Kidney (tissue), 14 donors: Measurements from ENCODE around the gene SLC22A4. TPM values are rescaled to one million over a fixed set of nuclear protein-coding genes. Genes with fewer than 3 reads are reported as not detected.

Experiments used
- DNase-seq, 5 donors: peaks; one replicate each; pipeline ENCODE4 v3.0.0-alpha.2; 2013 to 2020
- FAIRE-seq: peaks from 2 replicates; lab custom pipeline; 2012; peaks lifted over from hg19 to GRCh38; lab: Jason Lieb, UNC
- H3K27ac ChIP-seq, 2 donors: one replicate each; pipeline ENCODE4 v1.7.0; 2013; ENCODE audit warnings: low read depth in 2 of 2, low read length in 2 of 2, inconsistent platforms in 1 of 2
- H3K27me3 ChIP-seq: one replicate; pipeline ENCODE4 v1.7.1; 2013; ENCODE audit warnings: low read length, inconsistent platforms; ENCODE audit not compliant: control insufficient read depth, insufficient read depth
- H3K36me3 ChIP-seq, 3 donors: one replicate each; pipeline versions ENCODE4 v1.7.0 to v1.7.1; 2013; ENCODE audit warnings: low read length in 3 of 3, control low read depth in 1 of 3, inconsistent platforms in 1 of 3; ENCODE audit not compliant: insufficient read depth in 3 of 3, control insufficient read depth in 2 of 3
- H3K4me1 ChIP-seq, 3 donors: one replicate each; pipeline versions ENCODE4 v1.7.0 to v1.7.1; 2013; ENCODE audit warnings: low read length in 3 of 3, inconsistent platforms in 1 of 3, low read depth in 1 of 3; ENCODE audit not compliant: control insufficient read depth in 2 of 3, insufficient read depth in 2 of 3
- H3K4me3 ChIP-seq, 3 donors: one replicate each; pipeline versions ENCODE4 v1.7.0 to v1.8.1; 2013; ENCODE audit warnings: low read length in 3 of 3, control low read depth in 1 of 3, inconsistent platforms in 1 of 3
- H3K9ac ChIP-seq, 3 donors: one replicate each; pipeline versions ENCODE4 v1.7.0 to v1.7.1; 2013; ENCODE audit warnings: low read length in 3 of 3, control low read depth in 1 of 3, inconsistent platforms in 1 of 3
- H3K9me3 ChIP-seq, 3 donors: one replicate each; pipeline versions ENCODE4 v1.7.0 to v1.7.1; 2013; ENCODE audit warnings: low read length in 3 of 3, control low read depth in 1 of 3, inconsistent platforms in 1 of 3; ENCODE audit not compliant: control insufficient read depth in 2 of 3, insufficient read depth in 1 of 3
- intact Hi-C: fragments of 100-400 bp; cut with DNase I; formaldehyde crosslinking; loops from one replicate; pipeline ENCODE4 v1.11.1; 2022
- polyA plus RNA-seq: library from polyadenylated mRNA; stranded (reverse); fragments of 350-450 nt; fragmentation: Illumina TruSeq; extraction: RNeasy Lipid Tissue Mini Kit (QIAGEN cat#74804); gene quantifications from one replicate; pipeline ENCODE4 v1.2.3, GENCODE V29; 2014; ENCODE audit warnings: low read depth, low replicate concordance; ENCODE audit not compliant: insufficient read depth
- total RNA-seq: library from RNA; stranded (reverse); fragmentation: NEBNext Ultra II Directional; extraction: Animal tissue kit (Norgen Biotek cat#: 25700); gene quantifications from one replicate; pipeline ENCODE4 v1.2.1, GENCODE V29; 2021
- TF ChIP-seq, protein P1 (sequence below): IDR thresholded peaks from 3 replicates; pipeline ENCODE4 v1.5.1; 2012; ENCODE audit warnings: mild to moderate bottlenecking, moderate library complexity, borderline replicate concordance; ENCODE audit not compliant: insufficient read depth; ENCODE audit errors: extremely low read depth
- donor health status: control.
- donor health status: control.
- donor health status: control.
- donor health status: control.
- donor health status: control.
- donor health status: DM: yes; HTN: yes; CAD: no.
- donor health status: Normal renal cell carcinoma (clear cell type).

The SLC22A4 gene
- total and polyA plus RNA-seq, 2 donors from 2014 or later: 2.4 to 7.6 TPM

GRCh38 chr5:132289097-132289496 is 5.1 kb upstream of the SLC22A4 start:
- TF ChIP-seq, protein P1, sequence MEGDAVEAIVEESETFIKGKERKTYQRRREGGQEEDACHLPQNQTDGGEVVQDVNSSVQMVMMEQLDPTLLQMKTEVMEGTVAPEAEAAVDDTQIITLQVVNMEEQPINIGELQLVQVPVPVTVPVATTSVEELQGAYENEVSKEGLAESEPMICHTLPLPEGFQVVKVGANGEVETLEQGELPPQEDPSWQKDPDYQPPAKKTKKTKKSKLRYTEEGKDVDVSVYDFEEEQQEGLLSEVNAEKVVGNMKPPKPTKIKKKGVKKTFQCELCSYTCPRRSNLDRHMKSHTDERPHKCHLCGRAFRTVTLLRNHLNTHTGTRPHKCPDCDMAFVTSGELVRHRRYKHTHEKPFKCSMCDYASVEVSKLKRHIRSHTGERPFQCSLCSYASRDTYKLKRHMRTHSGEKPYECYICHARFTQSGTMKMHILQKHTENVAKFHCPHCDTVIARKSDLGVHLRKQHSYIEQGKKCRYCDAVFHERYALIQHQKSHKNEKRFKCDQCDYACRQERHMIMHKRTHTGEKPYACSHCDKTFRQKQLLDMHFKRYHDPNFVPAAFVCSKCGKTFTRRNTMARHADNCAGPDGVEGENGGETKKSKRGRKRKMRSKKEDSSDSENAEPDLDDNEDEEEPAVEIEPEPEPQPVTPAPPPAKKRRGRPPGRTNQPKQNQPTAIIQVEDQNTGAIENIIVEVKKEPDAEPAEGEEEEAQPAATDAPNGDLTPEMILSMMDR: no peak
- no peaks in the 10 kb centered on the region for H3K36me3 ChIP-seq
- intact Hi-C loops: no loop called here
- peaks cover 0 to 8% (median 5%) of the 10 kb centered on the region in 3 donors for H3K4me1 ChIP-seq
- H3K9ac ChIP-seq: no peak overlapping the region
- no peak overlapping the region for H3K4me3 ChIP-seq
- DNase-seq: no peak
- H3K9me3 ChIP-seq: no peaks in the 10 kb centered on the region
- FAIRE-seq: no peak
- no peaks in the 10 kb centered on the region for H3K27me3 ChIP-seq
- no peak overlapping the region for H3K27ac ChIP-seq

DNA sequence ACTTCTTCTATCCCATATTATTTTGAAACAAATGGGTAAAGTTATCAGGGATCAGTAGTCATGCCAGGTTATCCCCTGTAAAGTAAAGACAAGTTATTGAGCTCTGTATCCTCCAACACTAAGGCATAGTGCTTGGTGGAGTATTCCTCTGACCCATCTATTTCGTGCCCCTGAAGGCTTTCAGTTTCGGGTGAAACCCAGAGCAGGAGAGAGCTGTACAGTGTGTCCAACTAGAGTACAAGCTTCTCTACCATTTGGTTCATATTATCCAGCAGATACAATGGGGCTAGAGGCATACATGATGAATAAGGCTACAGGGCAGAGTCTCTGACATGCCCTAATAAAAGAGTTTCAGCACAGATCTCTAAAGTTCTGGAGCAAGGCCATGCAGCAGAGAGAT is 3.2 kb upstream of the SLC22A4 start:
- no peaks in the 10 kb centered on the region for H3K27me3 ChIP-seq
- H3K4me3 ChIP-seq: no peak overlapping the region
- peak in 1 of 5 donors; percentile 14 for DNase-seq
- intact Hi-C loops: no loop called here
- no peak overlapping the region for H3K9ac ChIP-seq
- H3K27ac ChIP-seq: no peak overlapping the region
- H3K9me3 ChIP-seq: no peaks in the 10 kb centered on the region
- FAIRE-seq: no peak
- TF ChIP-seq, protein P1: no peak
- no peaks in the 10 kb centered on the region for H3K36me3 ChIP-seq
- H3K4me1 ChIP-seq: peaks cover 0 to 17% (median 7%) of the 10 kb centered on the region in 3 donors

- intact Hi-C loops: no loop called here
- DNase-seq: peak; percentile 93 to 97 (median 96)
- Histone ChIP-seq H3K27ac (peak overlapping the region; percentile 97 to 98), H3K4me1 (peaks cover 0 to 17% (median 9%) of the 10 kb centered on the region in 3 donors), H3K9ac (peak overlapping the region; percentile 28 to 82 (median 52)), H3K4me3 (peak overlapping the region; percentile 56 to 69 (median 69)), H3K9me3 (no peaks in the 10 kb centered on the region), H3K27me3 (no peaks in the 10 kb centered on the region), H3K36me3 (no peaks in the 10 kb centered on the region)
- FAIRE-seq: no peak
- TF ChIP-seq, protein P1: no peak
Observed at GRCh38 chr5:132293066-132293991, 865 bp upstream of the SLC22A4 start.
